ENCODE data around the gene PDXDC1. TPM values are rescaled to one million over a fixed set of nuclear protein-coding genes. Genes with fewer than 3 reads are reported as not detected.
A peak's percentile ranks its signal among the peaks of the same experiment; 100 is the strongest.
"Not testable (repeated sequence)": the region's sequence is repeated elsewhere in the genome, so short reads cannot be mapped to it uniquely, and the experiment has no call there.

PDXDC1 gene
- total RNA-seq, 1 donor from 2014 or later: 81.3 TPM

GRCh38 chr16:15148831-15149230, 174.0 kb downstream of the PDXDC1 start:
- Mint-ChIP-seq H3K4me3 (ENCODE audit: unreplicated experiment) (peak overlapping the region; percentile 20), H3K27ac (ENCODE audit: unreplicated experiment) (peak overlapping the region; percentile 83)
- H3K4me1 Mint-ChIP-seq (ENCODE audit: low read depth, unreplicated experiment); H3K9me3 Mint-ChIP-seq (ENCODE audit: unreplicated experiment); DNase-seq; H3K36me3 Mint-ChIP-seq (ENCODE audit: unreplicated experiment); H3K27me3 Mint-ChIP-seq (ENCODE audit: unreplicated experiment): not testable (repeated sequence)

GRCh38 chr16:15149260-15149659, 174.4 kb downstream of the PDXDC1 start:
- H3K27ac Mint-ChIP-seq (ENCODE audit: unreplicated experiment): peak overlapping the region; percentile 66
- H3K27me3 Mint-ChIP-seq (ENCODE audit: unreplicated experiment); H3K36me3 Mint-ChIP-seq (ENCODE audit: unreplicated experiment); H3K9me3 Mint-ChIP-seq (ENCODE audit: unreplicated experiment); H3K4me1 Mint-ChIP-seq (ENCODE audit: low read depth, unreplicated experiment); DNase-seq; H3K4me3 Mint-ChIP-seq (ENCODE audit: unreplicated experiment): not testable (repeated sequence)

GRCh38 chr16:15154005-15154404, 179.2 kb downstream of the PDXDC1 start:
- not testable (repeated sequence) for H3K4me1 Mint-ChIP-seq (ENCODE audit: low read depth, unreplicated experiment); H3K9me3 Mint-ChIP-seq (ENCODE audit: unreplicated experiment); H3K27me3 Mint-ChIP-seq (ENCODE audit: unreplicated experiment); H3K27ac Mint-ChIP-seq (ENCODE audit: unreplicated experiment); H3K36me3 Mint-ChIP-seq (ENCODE audit: unreplicated experiment)
- DNase-seq: peak; percentile 50
- peak overlapping the region; percentile 71 for H3K4me3 Mint-ChIP-seq (ENCODE audit: unreplicated experiment)

GRCh38 chr16:15154650-15155562, 180.1 kb downstream of the PDXDC1 start:
- not testable (repeated sequence) for H3K4me1 Mint-ChIP-seq (ENCODE audit: low read depth, unreplicated experiment); H3K27me3 Mint-ChIP-seq (ENCODE audit: unreplicated experiment); H3K27ac Mint-ChIP-seq (ENCODE audit: unreplicated experiment); H3K36me3 Mint-ChIP-seq (ENCODE audit: unreplicated experiment); H3K9me3 Mint-ChIP-seq (ENCODE audit: unreplicated experiment)
- peak; percentile 81 for DNase-seq
- peak overlapping the region; percentile 77 for H3K4me3 Mint-ChIP-seq (ENCODE audit: unreplicated experiment)

- not testable (repeated sequence) for H3K36me3 Mint-ChIP-seq (ENCODE audit: unreplicated experiment); H3K4me3 Mint-ChIP-seq (ENCODE audit: unreplicated experiment); H3K27me3 Mint-ChIP-seq (ENCODE audit: unreplicated experiment); H3K27ac Mint-ChIP-seq (ENCODE audit: unreplicated experiment); H3K4me1 Mint-ChIP-seq (ENCODE audit: low read depth, unreplicated experiment); DNase-seq; H3K9me3 Mint-ChIP-seq (ENCODE audit: unreplicated experiment)
Observed at GRCh38 chr16:15157644-15158043, 182.8 kb downstream of the PDXDC1 start.

- not testable (repeated sequence) for H3K27me3 Mint-ChIP-seq (ENCODE audit: unreplicated experiment); H3K9me3 Mint-ChIP-seq (ENCODE audit: unreplicated experiment); H3K27ac Mint-ChIP-seq (ENCODE audit: unreplicated experiment); DNase-seq; H3K36me3 Mint-ChIP-seq (ENCODE audit: unreplicated experiment); H3K4me1 Mint-ChIP-seq (ENCODE audit: low read depth, unreplicated experiment); H3K4me3 Mint-ChIP-seq (ENCODE audit: unreplicated experiment)
Observed at GRCh38 chr16:15159671-15160070, 184.8 kb downstream of the PDXDC1 start.

GRCh38 chr16:15160571-15160970, 185.7 kb downstream of the PDXDC1 start:
- H3K27ac Mint-ChIP-seq (ENCODE audit: unreplicated experiment); H3K36me3 Mint-ChIP-seq (ENCODE audit: unreplicated experiment); H3K4me1 Mint-ChIP-seq (ENCODE audit: low read depth, unreplicated experiment); H3K4me3 Mint-ChIP-seq (ENCODE audit: unreplicated experiment); DNase-seq; H3K27me3 Mint-ChIP-seq (ENCODE audit: unreplicated experiment); H3K9me3 Mint-ChIP-seq (ENCODE audit: unreplicated experiment): not testable (repeated sequence)

GRCh38 chr16:15163055-15163454, 188.2 kb downstream of the PDXDC1 start:
- not testable (repeated sequence) for H3K4me3 Mint-ChIP-seq (ENCODE audit: unreplicated experiment); DNase-seq; H3K27me3 Mint-ChIP-seq (ENCODE audit: unreplicated experiment); H3K4me1 Mint-ChIP-seq (ENCODE audit: low read depth, unreplicated experiment); H3K9me3 Mint-ChIP-seq (ENCODE audit: unreplicated experiment); H3K36me3 Mint-ChIP-seq (ENCODE audit: unreplicated experiment); H3K27ac Mint-ChIP-seq (ENCODE audit: unreplicated experiment)

- not testable (repeated sequence) for DNase-seq; H3K9me3 Mint-ChIP-seq (ENCODE audit: unreplicated experiment); H3K27ac Mint-ChIP-seq (ENCODE audit: unreplicated experiment); H3K4me3 Mint-ChIP-seq (ENCODE audit: unreplicated experiment); H3K4me1 Mint-ChIP-seq (ENCODE audit: low read depth, unreplicated experiment); H3K27me3 Mint-ChIP-seq (ENCODE audit: unreplicated experiment); H3K36me3 Mint-ChIP-seq (ENCODE audit: unreplicated experiment)
Observed at GRCh38 chr16:15166177-15166576, 191.4 kb downstream of the PDXDC1 start.

GRCh38 chr16:15168303-15168702, 193.5 kb downstream of the PDXDC1 start:
- H3K36me3 Mint-ChIP-seq (ENCODE audit: unreplicated experiment); DNase-seq; H3K27ac Mint-ChIP-seq (ENCODE audit: unreplicated experiment); H3K4me1 Mint-ChIP-seq (ENCODE audit: low read depth, unreplicated experiment); H3K9me3 Mint-ChIP-seq (ENCODE audit: unreplicated experiment); H3K4me3 Mint-ChIP-seq (ENCODE audit: unreplicated experiment); H3K27me3 Mint-ChIP-seq (ENCODE audit: unreplicated experiment): not testable (repeated sequence)

- not testable (repeated sequence) for H3K4me1 Mint-ChIP-seq (ENCODE audit: low read depth, unreplicated experiment); H3K27me3 Mint-ChIP-seq (ENCODE audit: unreplicated experiment); DNase-seq; H3K9me3 Mint-ChIP-seq (ENCODE audit: unreplicated experiment); H3K36me3 Mint-ChIP-seq (ENCODE audit: unreplicated experiment); H3K4me3 Mint-ChIP-seq (ENCODE audit: unreplicated experiment); H3K27ac Mint-ChIP-seq (ENCODE audit: unreplicated experiment)
Observed at GRCh38 chr16:15168953-15169652, 194.3 kb downstream of the PDXDC1 start.

GRCh38 chr16:15179909-15180308, 205.1 kb downstream of the PDXDC1 start:
- not testable (repeated sequence) for H3K4me1 Mint-ChIP-seq (ENCODE audit: low read depth, unreplicated experiment); H3K27me3 Mint-ChIP-seq (ENCODE audit: unreplicated experiment); DNase-seq; H3K27ac Mint-ChIP-seq (ENCODE audit: unreplicated experiment); H3K9me3 Mint-ChIP-seq (ENCODE audit: unreplicated experiment); H3K36me3 Mint-ChIP-seq (ENCODE audit: unreplicated experiment); H3K4me3 Mint-ChIP-seq (ENCODE audit: unreplicated experiment)
